Suprapubic skin (tissue), 3 donors: ENCODE data around the gene KCTD4.

Experiments used
- CTCF ChIP-seq, 2 donors: fragments of 200-600 bp in 1 of 2; fragments of 450-650 bp in 1 of 2; sonication (generic) in 1 of 2; IDR thresholded peaks; one replicate each; pipeline ENCODE4 v1.5.1; 2016 to 2019; ENCODE audit warnings: antibody characterized with exemption in 2 of 2, mild to moderate bottlenecking in 1 of 2, moderate library complexity in 1 of 2
- EP300 ChIP-seq: sonication (generic); formaldehyde crosslinking; IDR thresholded peaks from one replicate; pipeline ENCODE4 v1.6.1; 2017; ENCODE audit warnings: antibody characterized with exemption
- POLR2A ChIP-seq, 2 donors: fragments of 450-650 bp; IDR thresholded peaks; one replicate each; pipeline ENCODE4 v1.6.1; 2017; ENCODE audit warnings: antibody characterized with exemption in 2 of 2, mild to moderate bottlenecking in 2 of 2, moderate library complexity in 2 of 2

GRCh38 chr13:45243077-45243476, 42.2 kb upstream of the KCTD4 start:
- TF ChIP-seq CTCF (IDR thresholded peaks at IDR 0.05) (no peak), EP300 (no peak), POLR2A (IDR thresholded peaks at IDR 0.05) (no peak)
